GM19372 (cell line): ENCODE data around the gene TEX30.

Source experiments
- ATAC-seq: cut with Tn5 transposase; IDR thresholded peaks from one replicate; pipeline ENCODE4 v1.9.1; 2021; ENCODE audit warnings: mild to moderate bottlenecking, low read depth, moderate library complexity; ENCODE audit not compliant: unreplicated experiment

The TEX30 gene

DNA sequence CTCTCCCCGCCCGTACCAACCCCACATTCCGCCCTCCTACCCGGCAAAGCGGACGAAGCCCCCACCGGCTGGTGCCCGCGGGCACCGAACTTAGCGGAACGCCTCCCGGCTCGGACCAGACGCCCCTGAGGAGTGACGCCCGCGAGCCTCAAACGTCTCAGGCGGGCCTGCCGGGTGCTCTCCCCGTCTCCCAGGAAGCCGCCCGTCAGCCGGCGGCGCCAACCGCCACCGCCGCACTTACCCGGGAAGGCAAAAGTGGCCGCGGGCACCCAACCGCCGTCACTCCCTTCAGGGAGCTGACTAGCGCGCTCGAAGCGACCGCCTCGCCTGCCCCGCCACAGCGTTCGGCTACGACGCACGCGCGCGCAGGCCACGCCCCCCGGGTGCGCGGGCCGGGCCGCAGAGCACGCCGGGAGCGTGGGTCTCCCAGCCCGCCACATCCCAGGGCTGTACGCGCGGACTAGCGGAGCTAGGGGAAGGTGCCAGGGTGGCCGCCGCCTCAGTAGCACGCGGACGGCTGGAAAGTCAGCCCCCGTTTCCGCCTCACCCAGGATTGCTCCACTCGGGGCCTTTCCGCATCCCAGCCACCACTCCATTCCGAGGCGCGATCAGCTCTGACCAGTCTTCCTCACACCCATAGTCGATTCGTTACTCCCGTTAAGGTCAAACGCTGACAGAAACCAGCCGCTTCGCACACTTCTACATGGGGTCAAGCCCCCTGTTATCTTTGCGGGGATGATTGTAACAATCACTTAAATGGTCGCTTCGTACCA is at the start of gene TEX30:
TEX30 (minus strand) TSS at position 346 of the 773 bp plus-strand sequence. CDS start 3,760 bp downstream, outside the sequence.
- peak; percentile 90 for ATAC-seq

DNA sequence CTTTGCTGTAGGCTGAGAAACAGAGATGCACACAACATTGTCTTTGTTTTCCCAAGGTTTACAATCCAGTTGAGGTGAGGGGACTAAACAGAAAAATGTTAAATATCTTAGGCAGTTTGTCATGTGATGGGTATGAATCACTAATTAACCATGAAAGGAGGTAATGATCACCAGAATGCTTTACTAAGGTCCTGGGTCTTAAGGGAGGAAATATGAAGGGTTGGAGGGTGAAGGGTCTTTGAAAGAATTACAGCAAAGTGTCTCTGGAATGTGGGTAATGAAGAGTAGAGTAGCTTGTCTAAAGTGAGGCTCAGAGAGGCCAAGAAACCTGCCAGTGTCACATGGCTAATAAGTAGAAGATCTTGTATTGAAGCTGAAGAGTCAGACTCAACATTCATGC is 44.3 kb upstream of the TEX30 start:
- no peak for ATAC-seq

DNA sequence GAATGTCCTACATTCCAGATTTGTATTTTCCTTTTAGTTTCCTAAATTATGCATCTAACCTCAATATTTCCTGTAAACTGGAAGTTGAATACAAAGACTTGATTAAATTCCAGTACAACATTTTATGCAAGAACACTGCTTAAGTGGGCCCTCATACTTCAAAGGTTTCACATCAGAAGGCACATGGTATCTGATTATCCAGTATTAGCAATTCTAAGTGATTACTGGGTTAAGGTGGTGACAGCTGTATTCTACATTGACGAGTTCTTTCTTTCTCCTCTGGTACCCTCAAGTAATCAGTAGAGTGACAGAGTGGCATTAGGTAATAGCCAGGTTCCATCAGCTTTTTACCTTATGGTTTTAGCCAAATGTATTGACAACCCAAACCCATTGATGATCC is 43.7 kb upstream of the TEX30 start:
- ATAC-seq = no peak

DNA sequence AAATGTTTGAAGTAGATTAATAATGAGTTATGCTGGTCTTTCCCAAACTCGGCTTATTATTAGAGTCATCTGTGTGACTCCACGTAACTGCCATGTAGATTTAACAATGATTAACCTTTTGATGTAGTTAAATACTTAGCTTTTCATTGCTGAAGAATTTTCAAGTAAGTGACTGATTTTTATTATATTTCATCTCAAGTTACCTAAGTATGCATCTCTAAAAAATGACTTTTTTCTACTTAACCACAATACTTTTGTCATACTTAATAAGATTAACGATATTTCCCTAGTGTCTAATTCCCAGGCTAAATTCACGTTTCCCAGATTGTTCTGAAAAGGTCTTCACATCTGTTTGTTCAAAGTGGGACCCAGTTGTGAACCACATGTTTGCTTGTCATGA is 43.1 kb upstream of the TEX30 start:
- ATAC-seq = no peak

DNA sequence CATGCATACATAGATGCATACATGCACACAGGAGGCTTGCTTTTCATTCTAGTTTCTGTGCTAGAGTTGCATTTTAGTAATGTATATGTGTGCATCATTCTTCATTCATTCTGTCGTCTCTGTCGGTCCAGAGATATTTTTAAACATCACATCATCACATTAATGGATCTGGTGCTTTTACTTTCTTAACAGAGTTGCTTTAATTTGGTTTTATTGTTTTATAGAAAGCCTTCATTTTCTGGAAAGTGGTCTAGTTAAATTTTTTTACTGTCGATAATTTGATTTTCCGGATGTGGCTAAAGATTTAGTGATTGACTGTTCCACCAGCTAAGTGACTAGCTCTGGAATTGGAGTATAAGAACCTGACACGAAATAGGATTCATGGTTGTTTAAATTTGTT is 42.2 kb upstream of the TEX30 start:
- no peak for ATAC-seq

DNA sequence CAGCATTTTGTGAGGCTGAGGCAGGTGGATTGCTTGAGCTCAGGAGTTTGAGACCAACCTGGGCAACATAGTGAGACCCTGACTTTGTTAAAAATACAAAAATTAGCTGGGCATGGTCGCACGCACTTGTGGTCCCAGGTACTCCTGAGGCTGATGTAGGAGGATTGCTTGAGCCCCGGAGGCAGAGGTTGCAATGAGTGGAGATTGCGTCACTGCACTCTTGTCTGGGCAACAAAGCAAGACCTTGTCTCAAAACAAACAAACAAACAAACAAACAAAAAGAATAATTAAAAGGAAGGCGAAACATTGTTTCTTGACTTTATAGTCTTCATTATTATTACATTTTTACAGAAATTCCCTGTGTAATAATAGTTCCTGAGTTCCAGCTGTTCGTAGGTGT is 41.2 kb upstream of the TEX30 start:
- ATAC-seq = no peak

DNA sequence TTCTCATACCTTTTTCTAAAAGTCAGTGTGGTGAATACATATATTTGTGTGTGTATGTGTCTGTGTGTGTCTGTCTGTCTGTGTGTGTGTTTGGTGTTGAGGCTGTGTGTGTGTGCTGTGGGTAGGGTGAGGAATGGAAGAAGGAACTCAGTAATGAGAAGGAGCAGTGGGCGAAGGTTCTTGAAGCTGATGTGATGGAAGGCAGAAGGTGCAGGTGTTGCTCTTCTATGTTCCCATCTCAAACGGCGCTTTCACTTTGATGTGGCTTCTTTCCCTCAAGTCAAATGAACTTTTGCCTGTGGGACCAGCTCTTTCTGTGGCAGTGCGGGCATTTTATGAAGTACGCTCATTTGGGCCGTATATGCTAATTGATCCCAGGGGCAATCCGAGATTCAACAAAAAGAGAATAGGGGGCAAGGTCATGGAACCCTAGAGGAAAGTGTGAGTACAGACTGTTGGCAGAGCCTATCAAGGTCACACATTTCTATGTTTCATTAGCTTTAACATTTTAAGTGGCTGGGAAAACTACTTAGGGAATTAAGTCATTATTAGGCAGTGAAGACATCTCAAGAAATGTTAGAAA is 40.5 kb upstream of the TEX30 start:
- ATAC-seq = no peak

DNA sequence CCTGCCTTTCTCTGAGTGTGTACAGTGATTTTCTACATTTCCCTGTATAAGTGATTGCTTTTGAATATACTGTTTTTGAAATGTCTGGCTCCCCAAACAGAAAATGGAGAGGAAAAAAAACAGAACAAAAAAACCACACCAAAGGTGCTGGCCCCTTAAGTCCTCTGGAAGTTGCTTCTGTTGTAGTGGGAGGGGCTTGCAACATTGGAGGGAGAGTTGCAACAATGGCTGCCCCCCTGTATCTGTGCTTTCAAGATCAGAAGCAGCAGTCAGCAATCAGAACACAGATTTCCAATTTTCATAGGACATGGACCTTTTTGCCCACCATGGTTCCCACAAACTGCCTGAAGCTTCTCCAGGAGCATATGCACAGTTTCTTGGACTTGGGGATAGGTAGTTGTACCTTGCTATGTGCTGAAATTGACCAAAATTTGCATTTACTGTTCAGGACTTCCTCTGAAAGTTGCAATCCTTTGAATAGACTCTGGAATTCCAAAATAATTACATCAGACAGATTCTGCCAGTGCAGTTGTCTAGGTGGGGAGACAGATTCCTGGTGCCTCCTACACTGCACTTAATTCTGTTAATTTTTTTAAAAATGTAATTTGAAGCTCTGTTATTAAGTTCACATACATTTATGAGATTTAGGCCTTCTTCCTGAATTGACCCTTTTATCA is 39.2 kb upstream of the TEX30 start:
- ATAC-seq = no peak

DNA sequence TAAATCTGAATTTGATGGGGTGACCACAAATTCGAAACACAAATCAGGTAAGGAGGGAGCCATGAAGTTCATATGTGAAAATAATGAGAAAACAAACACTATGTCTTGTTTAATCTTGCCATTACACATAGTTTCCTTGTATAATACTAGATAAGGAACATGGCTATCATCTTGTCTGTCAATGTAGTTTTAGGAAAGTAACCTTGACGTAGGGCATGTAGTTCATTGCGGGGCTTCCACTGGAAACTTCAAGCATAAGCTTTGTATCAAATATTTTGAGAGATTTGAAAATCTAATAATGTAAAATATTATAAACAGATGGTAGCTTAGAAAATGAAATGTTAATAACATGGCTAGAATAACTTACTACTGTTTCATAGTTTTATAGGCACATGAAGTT is 34.1 kb upstream of the TEX30 start:
- ATAC-seq = no peak

DNA sequence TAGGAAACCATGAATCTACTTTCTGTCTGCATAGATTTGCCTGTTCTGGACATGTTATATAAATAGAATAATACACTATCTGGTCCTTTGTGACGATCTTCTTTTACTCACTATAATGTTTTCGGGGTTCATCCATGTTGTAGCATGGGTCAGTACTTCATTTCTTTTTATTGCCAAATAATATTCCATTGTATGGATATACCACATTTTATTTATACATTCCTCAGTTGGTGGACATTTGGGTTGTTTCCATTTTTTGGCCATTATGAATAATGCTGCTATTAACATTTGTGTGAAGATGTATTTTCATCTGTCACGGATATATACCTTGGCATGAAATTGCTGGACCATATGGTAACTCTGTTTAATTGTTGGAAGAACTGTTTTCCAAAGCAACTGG is 32.1 kb upstream of the TEX30 start:
- ATAC-seq = no peak

DNA sequence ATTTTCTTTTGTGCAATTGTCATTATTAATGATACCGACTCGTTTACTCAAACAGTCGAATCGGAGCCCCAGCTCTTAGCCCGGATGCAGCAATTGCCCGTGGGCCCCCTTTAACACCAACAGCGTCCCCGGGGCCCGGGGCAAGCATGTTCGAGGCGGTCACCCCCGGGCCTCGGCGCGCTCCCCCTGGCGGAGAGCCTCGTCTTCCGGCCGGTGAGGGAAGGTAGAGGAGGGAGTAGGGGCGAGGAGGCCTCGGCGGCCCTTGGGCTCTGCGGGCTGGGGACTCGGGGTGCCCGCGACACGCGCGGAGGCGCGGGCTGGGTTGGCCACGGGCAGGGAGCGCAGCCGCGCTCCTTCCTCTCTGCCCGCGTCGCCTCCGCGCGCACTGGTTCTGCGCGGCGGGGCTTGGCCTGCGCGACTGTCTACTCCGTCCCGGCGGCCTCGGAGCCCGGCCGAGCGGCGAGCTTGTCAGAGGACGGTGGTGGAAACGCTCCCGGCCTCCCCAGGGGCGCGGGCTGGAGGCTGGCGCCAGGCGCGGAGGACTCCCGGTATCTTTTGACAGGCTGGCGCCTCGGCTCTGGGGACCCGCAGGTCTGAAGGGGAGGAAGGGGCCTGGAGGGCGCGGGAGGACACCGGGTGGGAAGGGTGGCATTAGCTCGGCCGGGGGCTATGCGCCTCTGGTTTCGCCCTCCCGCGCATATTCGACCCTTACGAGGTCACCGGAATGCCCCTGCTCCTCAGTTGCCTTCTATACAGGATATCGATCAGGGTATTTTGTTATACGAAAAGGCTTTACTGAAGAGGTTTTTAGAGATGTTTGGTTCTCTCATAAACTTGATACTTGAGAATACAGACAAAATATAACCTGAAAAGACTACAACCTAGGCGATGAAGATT is 26.8 kb upstream of the TEX30 start:
- ATAC-seq = peak; percentile 63

DNA sequence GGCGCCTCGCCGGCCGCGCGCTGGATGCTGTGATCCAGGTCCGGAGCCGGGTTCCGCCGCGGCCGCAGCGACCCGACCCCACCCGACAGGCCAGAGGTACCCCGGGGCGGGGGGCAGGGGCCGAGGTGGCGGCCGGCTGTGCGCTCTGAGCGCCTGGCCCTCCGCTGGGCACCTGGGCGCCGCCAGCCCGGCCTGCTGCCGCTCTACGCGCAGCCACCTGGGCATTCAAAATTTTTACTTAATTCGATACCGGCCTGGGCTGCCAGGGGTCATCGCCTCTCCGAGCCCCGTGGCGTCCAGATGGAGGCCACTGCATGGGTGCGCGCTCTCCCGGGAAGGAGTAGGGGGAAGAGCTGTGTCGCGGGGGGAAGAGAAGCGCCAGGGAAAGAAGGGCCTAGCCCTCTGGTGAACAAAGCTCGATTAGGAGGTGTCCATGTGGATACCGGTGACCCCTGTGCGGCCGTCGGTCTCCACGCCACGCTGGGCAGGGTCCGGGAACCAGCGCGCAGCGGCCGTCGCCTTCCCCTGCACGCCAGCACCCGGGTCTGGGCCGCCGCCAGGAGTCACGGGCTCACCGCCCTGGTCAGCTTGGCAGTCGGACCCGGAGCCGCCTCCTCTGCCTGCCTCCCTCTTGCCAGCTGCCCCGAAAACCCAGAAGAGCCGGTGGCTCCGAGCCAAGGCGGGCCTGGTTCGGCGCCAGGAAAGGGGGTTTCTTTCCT is 26.0 kb upstream of the TEX30 start:
- ATAC-seq = peak; percentile 3

DNA sequence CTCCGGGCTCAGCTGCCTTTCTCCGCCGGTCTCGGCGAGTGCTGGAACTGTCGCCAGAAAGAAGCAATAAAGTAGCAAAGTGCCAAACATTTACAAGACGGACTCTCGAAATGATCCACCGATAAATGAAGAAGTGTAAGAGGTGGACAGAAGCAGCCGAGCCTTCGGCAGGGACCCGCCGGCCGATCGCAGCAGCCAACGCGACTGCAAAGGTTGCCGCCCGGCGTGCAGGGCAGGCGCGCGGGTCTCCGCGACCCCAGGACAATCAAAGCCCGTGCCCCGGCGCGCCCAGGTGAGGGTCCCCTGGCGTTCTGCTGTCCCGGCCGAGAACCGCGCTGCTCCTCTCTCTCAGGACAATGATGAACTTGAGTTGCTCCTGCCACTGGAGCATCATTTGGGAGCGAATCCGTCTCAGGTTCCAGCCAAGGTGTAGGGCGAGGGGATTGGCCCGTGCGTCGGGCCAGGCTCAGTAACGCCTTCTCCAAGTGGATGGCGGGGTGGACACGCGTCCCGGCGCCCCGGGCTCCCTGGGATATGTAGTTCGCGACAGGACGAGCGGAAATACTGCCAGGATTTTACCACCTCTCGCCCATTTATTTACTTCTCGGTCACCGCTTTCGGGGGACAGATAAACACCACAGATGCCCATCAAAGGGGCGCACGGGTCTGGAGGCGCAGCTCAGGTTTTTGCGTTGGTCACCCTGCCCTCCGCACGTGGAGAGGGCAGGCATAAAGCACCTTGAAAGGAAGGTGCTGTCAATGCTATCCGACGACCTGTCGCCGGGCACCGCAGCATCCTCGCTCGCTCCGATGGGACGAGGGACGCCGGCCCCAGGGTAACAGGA is 25.2 kb upstream of the TEX30 start, which contains the start of the genes BIVM and POGLUT2:
BIVM (plus strand) TSS at position 539 of the 845 bp plus-strand sequence. CDS start 8,149 bp downstream, outside the sequence.
POGLUT2 (minus strand) TSS at position 396 of the 845 bp plus-strand sequence; CDS start at position 90, 306 bp downstream.
- ATAC-seq = peak; percentile 70

DNA sequence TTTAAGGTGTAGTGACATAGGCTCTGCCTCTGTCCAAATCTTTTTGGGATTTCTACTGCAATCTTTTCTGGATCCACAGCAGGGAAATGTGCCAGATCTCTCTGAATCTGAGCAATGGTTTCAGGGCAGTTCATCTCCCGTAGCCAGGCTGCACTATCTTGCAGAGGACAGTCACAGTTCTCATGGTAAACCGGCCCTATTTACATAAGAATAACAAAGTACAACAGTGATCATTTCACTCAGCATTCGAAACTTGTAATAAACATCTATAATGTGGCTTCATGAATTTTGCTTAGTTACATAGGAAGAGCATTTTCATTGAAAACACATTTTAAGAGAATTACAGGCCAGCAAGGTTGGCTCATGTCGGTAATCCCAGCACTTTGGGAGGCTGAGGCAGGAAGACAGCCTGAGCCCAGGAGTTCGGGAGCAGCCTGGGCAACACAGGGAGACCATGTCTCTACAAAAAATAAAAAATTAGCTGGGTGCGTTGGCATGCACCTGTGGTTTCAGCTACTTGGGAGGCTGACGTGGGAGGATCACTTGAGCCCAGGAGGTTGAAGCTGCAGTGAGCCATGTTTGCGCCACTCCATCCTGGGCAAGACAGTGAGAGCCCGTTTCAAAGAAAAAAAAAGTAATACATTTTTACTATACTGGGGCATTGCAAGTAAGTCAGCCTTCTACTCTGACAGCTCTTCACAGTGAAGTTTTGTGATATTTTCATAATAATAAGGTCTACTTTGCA is 20.2 kb upstream of the TEX30 start:
- no peak for ATAC-seq

DNA sequence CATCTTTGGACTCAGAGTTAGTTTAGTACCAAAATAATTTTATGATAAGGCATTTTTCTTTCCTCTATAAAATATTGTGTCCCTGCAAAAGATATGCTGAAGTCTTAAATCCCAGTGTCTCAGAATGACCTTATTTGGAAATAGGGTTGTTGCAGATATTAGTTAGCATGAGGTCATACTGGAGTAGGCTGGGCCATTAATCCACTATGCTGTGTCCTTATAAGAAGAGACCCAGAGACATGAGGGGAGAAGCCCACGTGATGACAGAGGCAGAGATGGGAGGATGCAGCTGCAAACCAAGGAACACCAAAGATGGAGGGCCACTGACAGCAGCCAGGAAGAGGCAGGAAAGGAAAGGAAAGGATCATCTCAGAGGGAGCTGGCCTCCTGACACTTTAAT is 18.8 kb upstream of the TEX30 start:
- no peak for ATAC-seq

DNA sequence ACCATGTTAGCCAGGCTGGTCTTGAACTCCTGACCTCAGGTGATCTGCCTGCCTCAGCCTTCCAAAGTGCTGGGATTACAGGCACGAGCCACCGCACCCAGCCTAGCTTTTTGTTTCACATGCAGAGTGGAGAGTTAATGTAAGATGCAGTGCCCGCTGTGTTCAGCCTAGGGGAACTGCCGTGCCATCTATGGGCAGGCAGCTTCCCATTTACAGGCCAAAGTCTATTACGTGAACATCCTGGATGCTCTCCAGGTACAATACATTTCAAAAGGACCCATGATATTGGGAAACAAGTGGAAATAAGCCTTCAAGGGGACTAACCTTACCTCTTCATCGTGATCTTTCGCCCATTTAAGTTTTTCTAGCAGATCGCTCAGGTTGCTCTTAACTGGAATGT is 15.1 kb upstream of the TEX30 start:
- ATAC-seq = no peak

DNA sequence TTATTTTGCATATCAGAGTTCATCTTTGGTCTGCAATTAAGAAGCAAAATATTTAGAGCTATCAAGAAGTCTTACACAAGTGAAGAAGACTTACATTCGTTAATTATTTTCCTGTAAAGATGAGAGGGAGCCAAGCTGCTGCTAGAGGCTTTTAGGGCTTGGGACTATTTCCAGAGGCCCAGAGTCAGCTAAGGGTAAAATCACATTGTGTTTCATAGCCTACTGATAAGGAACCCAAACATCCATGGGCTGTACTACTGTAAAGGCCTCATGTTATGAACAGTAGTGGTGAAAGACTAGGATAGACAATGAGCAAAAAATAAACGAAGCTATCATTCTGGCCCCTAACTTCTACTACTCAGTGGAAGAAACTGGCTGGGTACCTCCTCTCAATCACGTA is 10.9 kb upstream of the TEX30 start:
- ATAC-seq = no peak

DNA sequence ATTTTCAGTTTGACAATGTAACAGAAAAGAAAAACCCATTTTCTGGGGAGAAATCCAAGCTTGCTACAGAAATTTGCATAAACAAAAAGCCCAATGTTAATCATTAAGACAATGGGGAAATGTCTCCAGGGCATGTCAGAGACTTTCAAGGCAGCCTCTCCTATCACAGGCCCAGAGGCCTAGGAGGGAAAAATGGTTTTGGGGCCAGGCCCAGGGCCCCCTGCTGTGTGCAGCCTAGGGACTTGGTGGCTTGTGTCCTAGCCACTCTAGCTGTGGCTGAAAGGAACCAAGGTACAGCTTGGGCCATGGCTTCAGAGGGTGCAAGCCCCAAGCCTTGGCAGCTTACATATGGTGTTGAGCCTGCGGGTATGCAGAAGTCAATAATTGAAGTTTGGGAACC is 8.0 kb upstream of the TEX30 start:
- no peak for ATAC-seq
